DMS79 (cell line): ENCODE measurements around the gene PCID2.
"Not testable (repeated sequence)": the region's sequence is repeated elsewhere in the genome, so short reads cannot be mapped to it uniquely, and the experiment has no call there.

Source experiments
- DNase-seq: peaks from one replicate; lab custom pipeline; 2025; lab: John Stamatoyannopoulos, UW

Gene PCID2

GRCh38 chr13:113166266-113166665 lies 42.2 kb downstream of the PCID2 start:
- no peak for DNase-seq

GRCh38 chr13:113164492-113164891 lies 44.0 kb downstream of the PCID2 start:
- DNase-seq, result no peak

- DNase-seq, result no peak
Observed at GRCh38 chr13:113162783-113163685, 45.4 kb downstream of the PCID2 start.

GRCh38 chr13:113161975-113162374 lies 46.5 kb downstream of the PCID2 start:
- DNase-seq, result not testable (repeated sequence)

GRCh38 chr13:113161433-113161832 lies 47.0 kb downstream of the PCID2 start:
- no peak for DNase-seq

- DNase-seq, result no peak
Observed at GRCh38 chr13:113160983-113161382, 47.5 kb downstream of the PCID2 start.

- no peak for DNase-seq
Observed at GRCh38 chr13:113159701-113160100, 48.8 kb downstream of the PCID2 start.

- no peak for DNase-seq
Observed at GRCh38 chr13:113158946-113159345, 49.5 kb downstream of the PCID2 start.

GRCh38 chr13:113157929-113158747 lies 50.3 kb downstream of the PCID2 start, which contains the start of gene PROZ:
PROZ (plus strand) TSS chr13:113158648; CDS start chr13:113158661, 13 bp downstream.
- no peak for DNase-seq

- DNase-seq, result no peak
Observed at GRCh38 chr13:113157206-113157928, 51.1 kb downstream of the PCID2 start.

- DNase-seq, result no peak
Observed at GRCh38 chr13:113155982-113156655, 52.4 kb downstream of the PCID2 start.

GRCh38 chr13:113155201-113155600 lies 53.3 kb downstream of the PCID2 start:
- no peak for DNase-seq

GRCh38 chr13:113153810-113154748 lies 54.4 kb downstream of the PCID2 start:
- peak; percentile 15 for DNase-seq

GRCh38 chr13:113152984-113153809 lies 55.3 kb downstream of the PCID2 start:
- no peak for DNase-seq

GRCh38 chr13:113152691-113152983 lies 55.8 kb downstream of the PCID2 start:
- DNase-seq, result no peak

GRCh38 chr13:113151745-113152690 lies 56.5 kb downstream of the PCID2 start:
- no peak for DNase-seq

- no peak for DNase-seq
Observed at GRCh38 chr13:113150550-113151365, 57.7 kb downstream of the PCID2 start.
